Immature natural killer cell (primary cell): ENCODE data around the gene FRG2B. TPM values are rescaled to one million over a fixed set of nuclear protein-coding genes. Genes with fewer than 3 reads are reported as not detected.

ENCODE experiments used
- polyA plus RNA-seq, 3 donors: library from polyadenylated mRNA; unstranded; fragments of 300-500 nt; fragmentation: Illumina TruSeq; gene quantifications; one replicate each; pipeline ENCODE4 v1.2.3, GENCODE V29; 2021

The FRG2B gene
- polyA plus RNA-seq, 3 donors from 2014 or later, result not detected

Other genes with a start within 250 kb of the FRG2B start
- gene PAOX, start 247.5 kb downstream of the FRG2B start, polyA plus RNA-seq, result 10 to 100 TPM; 10.5 to 13.0 (median 11.0) TPM
- gene MTG1, start 232.6 kb downstream of the FRG2B start, polyA plus RNA-seq, result 10 to 100 TPM; 45.5 to 60.3 (median 58.3) TPM
- gene SPRN, start 202.2 kb downstream of the FRG2B start, polyA plus RNA-seq, result under 1 TPM in 2 of 3 donors, not detected in 1; 0.30 to 0.37 TPM
- gene SCART1, start 172.8 kb downstream of the FRG2B start, polyA plus RNA-seq, result under 1 TPM in 2 of 3 donors, not detected in 1; 0.20 to 0.74 TPM
- gene CYP2E1, start 99.4 kb downstream of the FRG2B start, polyA plus RNA-seq, result 1 to 10 TPM in 1 of 3 donors, under 1 TPM in 1, not detected in 1; 0.18 to 1.5 TPM
- under 1 TPM in 2 of 3 donors, not detected in 1; 0.25 to 0.48 TPM for gene SYCE1, start 61.2 kb downstream of the FRG2B start, polyA plus RNA-seq